ENCODE results near the gene GALNTL6.
"Not testable (repeated sequence)": the region's sequence is repeated elsewhere in the genome, so short reads cannot be mapped to it uniquely, and the experiment has no call there.

The GALNTL6 gene

GRCh38 chr4:173018446-173018845 is 1205.2 kb downstream of the GALNTL6 start:
- no peaks in the 10 kb centered on the region for H3K27me3 Mint-ChIP-seq
- no peak overlapping the region for H3K4me3 Mint-ChIP-seq
- H3K9me3 Mint-ChIP-seq (ENCODE audit: low read depth): no peaks in the 10 kb centered on the region
- no peaks in the 10 kb centered on the region for H3K4me1 Mint-ChIP-seq (ENCODE audit: low read depth)
- H3K36me3 Mint-ChIP-seq: no peaks in the 10 kb centered on the region
- H3K27ac Mint-ChIP-seq: no peak overlapping the region

- no peaks in the 10 kb centered on the region for H3K4me1 Mint-ChIP-seq (ENCODE audit: low read depth)
- H3K9me3 Mint-ChIP-seq (ENCODE audit: low read depth): no peaks in the 10 kb centered on the region
- H3K27me3 Mint-ChIP-seq: no peaks in the 10 kb centered on the region
- H3K4me3 Mint-ChIP-seq: no peak overlapping the region
- no peak overlapping the region for H3K27ac Mint-ChIP-seq
- no peaks in the 10 kb centered on the region for H3K36me3 Mint-ChIP-seq
Measured at GRCh38 chr4:173019664-173020063, 1206.5 kb downstream of the GALNTL6 start.

- H3K4me1 Mint-ChIP-seq (ENCODE audit: low read depth); H3K27me3 Mint-ChIP-seq: not testable (repeated sequence)
Measured at GRCh38 chr4:173021746-173022573, 1208.8 kb downstream of the GALNTL6 start.

GRCh38 chr4:173024203-173024602 is 1211.0 kb downstream of the GALNTL6 start:
- no peaks in the 10 kb centered on the region for H3K36me3 Mint-ChIP-seq
- H3K4me3 Mint-ChIP-seq: no peak overlapping the region
- H3K4me1 Mint-ChIP-seq (ENCODE audit: low read depth): peaks cover 2% of the 10 kb centered on the region
- no peak overlapping the region for H3K27ac Mint-ChIP-seq
- no peaks in the 10 kb centered on the region for H3K9me3 Mint-ChIP-seq (ENCODE audit: low read depth)
- no peaks in the 10 kb centered on the region for H3K27me3 Mint-ChIP-seq

More at GRCh38 chr4:173021746-173022573, 1208.8 kb downstream of the GALNTL6 start:
- H3K4me3 Mint-ChIP-seq; H3K27ac Mint-ChIP-seq; H3K36me3 Mint-ChIP-seq; H3K9me3 Mint-ChIP-seq (ENCODE audit: low read depth): not testable (repeated sequence)

GRCh38 chr4:173025131-173025530 is 1211.9 kb downstream of the GALNTL6 start:
- peaks cover 2% of the 10 kb centered on the region for H3K4me1 Mint-ChIP-seq (ENCODE audit: low read depth)
- H3K4me3 Mint-ChIP-seq: no peak overlapping the region
- H3K27ac Mint-ChIP-seq: no peak overlapping the region
- H3K36me3 Mint-ChIP-seq: no peaks in the 10 kb centered on the region
- H3K27me3 Mint-ChIP-seq: no peaks in the 10 kb centered on the region
- no peaks in the 10 kb centered on the region for H3K9me3 Mint-ChIP-seq (ENCODE audit: low read depth)

- no peak overlapping the region for H3K27ac Mint-ChIP-seq
- no peaks in the 10 kb centered on the region for H3K36me3 Mint-ChIP-seq
- H3K4me3 Mint-ChIP-seq: no peak overlapping the region
- H3K4me1 Mint-ChIP-seq (ENCODE audit: low read depth): no peaks in the 10 kb centered on the region
- no peaks in the 10 kb centered on the region for H3K9me3 Mint-ChIP-seq (ENCODE audit: low read depth)
- peaks cover 9% of the 10 kb centered on the region for H3K27me3 Mint-ChIP-seq
Measured at GRCh38 chr4:173037242-173037641, 1224.0 kb downstream of the GALNTL6 start.

GRCh38 chr4:173038192-173038896 is 1225.1 kb downstream of the GALNTL6 start:
- peaks cover 11% of the 10 kb centered on the region for H3K27me3 Mint-ChIP-seq

GRCh38 chr4:173039617-173040577 is 1226.7 kb downstream of the GALNTL6 start:
- H3K36me3 Mint-ChIP-seq: peaks cover 3% of the 10 kb centered on the region
- H3K27me3 Mint-ChIP-seq: peaks cover 13% of the 10 kb centered on the region

More at GRCh38 chr4:173038192-173038896, 1225.1 kb downstream of the GALNTL6 start:
- H3K36me3 Mint-ChIP-seq: no peaks in the 10 kb centered on the region
- no peaks in the 10 kb centered on the region for H3K4me1 Mint-ChIP-seq (ENCODE audit: low read depth)
- H3K27ac Mint-ChIP-seq: no peak overlapping the region
- no peak overlapping the region for H3K4me3 Mint-ChIP-seq
- no peaks in the 10 kb centered on the region for H3K9me3 Mint-ChIP-seq (ENCODE audit: low read depth)

GRCh38 chr4:173041482-173041881 is 1228.3 kb downstream of the GALNTL6 start:
- Mint-ChIP-seq H3K4me1 (ENCODE audit: low read depth) (no peaks in the 10 kb centered on the region), H3K36me3 (peaks cover 3% of the 10 kb centered on the region), H3K27me3 (peaks cover 13% of the 10 kb centered on the region), H3K4me3 (no peak overlapping the region), H3K9me3 (ENCODE audit: low read depth) (no peaks in the 10 kb centered on the region), H3K27ac (no peak overlapping the region)

More at GRCh38 chr4:173039617-173040577, 1226.7 kb downstream of the GALNTL6 start:
- no peak overlapping the region for H3K27ac Mint-ChIP-seq
- H3K9me3 Mint-ChIP-seq (ENCODE audit: low read depth): no peaks in the 10 kb centered on the region
- H3K4me3 Mint-ChIP-seq: no peak overlapping the region
- H3K4me1 Mint-ChIP-seq (ENCODE audit: low read depth): no peaks in the 10 kb centered on the region

- H3K27me3 Mint-ChIP-seq: peaks cover 13% of the 10 kb centered on the region
- not testable (repeated sequence) for H3K36me3 Mint-ChIP-seq; H3K27ac Mint-ChIP-seq; H3K4me3 Mint-ChIP-seq; H3K4me1 Mint-ChIP-seq (ENCODE audit: low read depth); H3K9me3 Mint-ChIP-seq (ENCODE audit: low read depth)
Measured at GRCh38 chr4:173042139-173042538, 1228.9 kb downstream of the GALNTL6 start.

GRCh38 chr4:173044340-173044739 is 1231.1 kb downstream of the GALNTL6 start:
- Mint-ChIP-seq H3K27ac (no peak overlapping the region), H3K9me3 (ENCODE audit: low read depth) (no peaks in the 10 kb centered on the region), H3K4me3 (no peak overlapping the region), H3K4me1 (ENCODE audit: low read depth) (no peaks in the 10 kb centered on the region), H3K27me3 (peaks cover 14% of the 10 kb centered on the region), H3K36me3 (peaks cover 3% of the 10 kb centered on the region)

GRCh38 chr4:173045571-173045970 is 1232.4 kb downstream of the GALNTL6 start:
- H3K27ac Mint-ChIP-seq: no peak overlapping the region
- H3K9me3 Mint-ChIP-seq (ENCODE audit: low read depth): no peaks in the 10 kb centered on the region
- peaks cover 3% of the 10 kb centered on the region for H3K36me3 Mint-ChIP-seq
- no peaks in the 10 kb centered on the region for H3K4me1 Mint-ChIP-seq (ENCODE audit: low read depth)
- H3K4me3 Mint-ChIP-seq: no peak overlapping the region
- peaks cover 12% of the 10 kb centered on the region for H3K27me3 Mint-ChIP-seq

- peaks cover 3% of the 10 kb centered on the region for H3K36me3 Mint-ChIP-seq
- H3K9me3 Mint-ChIP-seq (ENCODE audit: low read depth): no peaks in the 10 kb centered on the region
- peaks cover 14% of the 10 kb centered on the region for H3K27me3 Mint-ChIP-seq
- no peak overlapping the region for H3K4me3 Mint-ChIP-seq
- no peak overlapping the region for H3K27ac Mint-ChIP-seq
- no peaks in the 10 kb centered on the region for H3K4me1 Mint-ChIP-seq (ENCODE audit: low read depth)
Measured at GRCh38 chr4:173046144-173046543, 1232.9 kb downstream of the GALNTL6 start.

- Mint-ChIP-seq H3K9me3 (ENCODE audit: low read depth) (no peaks in the 10 kb centered on the region), H3K36me3 (peaks cover 3% of the 10 kb centered on the region), H3K27me3 (peaks cover 14% of the 10 kb centered on the region), H3K27ac (no peak overlapping the region), H3K4me1 (ENCODE audit: low read depth) (no peaks in the 10 kb centered on the region), H3K4me3 (no peak overlapping the region)
Measured at GRCh38 chr4:173046818-173047217, 1233.6 kb downstream of the GALNTL6 start.
